Spinal cord (tissue), 10 donors: ENCODE data around the gene HNRNPA0. TPM values are rescaled to one million over a fixed set of nuclear protein-coding genes. Genes with fewer than 3 reads are reported as not detected.

ENCODE experiments used
- DNase-seq, 6 donors: peaks; one replicate each; pipeline versions ENCODE4 v3.0.0 to v3.0.0-alpha.2; 2013 to 2015; ENCODE audit warnings: low spot score in 6 of 6, low read depth in 4 of 6
- H3K27ac ChIP-seq: one replicate; pipeline ENCODE4 v1.5.1; 2013; ENCODE audit warnings: low read depth, low read length, control low read depth
- H3K27me3 ChIP-seq: one replicate; pipeline ENCODE4 v1.6.1; 2013; ENCODE audit warnings: low read length; ENCODE audit not compliant: control insufficient read depth, insufficient read depth
- H3K36me3 ChIP-seq: one replicate; pipeline ENCODE4 v1.6.1; 2013; ENCODE audit warnings: low read length; ENCODE audit not compliant: control insufficient read depth, insufficient read depth
- H3K4me1 ChIP-seq: one replicate; pipeline ENCODE4 v1.6.1; 2013; ENCODE audit warnings: low read length; ENCODE audit not compliant: control insufficient read depth, insufficient read depth
- H3K4me3 ChIP-seq: one replicate; pipeline ENCODE4 v1.5.1; 2013; ENCODE audit warnings: low read depth, low read length, control low read depth
- H3K9me3 ChIP-seq: one replicate; pipeline ENCODE4 v1.6.1; 2013; ENCODE audit warnings: low read length; ENCODE audit not compliant: control insufficient read depth, insufficient read depth
- WGBS: methylation state at CpG from one replicate; pipeline ENCODE4 v1.1.5; 2013; ENCODE audit warnings: missing lambda C conversion rate; ENCODE audit not compliant: insufficient coverage; 5-methylcytosine and 5-hydroxymethylcytosine counted together
- polyA plus RNA-seq, 2 donors: library from polyadenylated mRNA; unstranded; fragments of 120-200 nt; gene quantifications; one replicate each; pipeline ENCODE4 v1.2.1, GENCODE V29; 2013; ENCODE audit not compliant: insufficient read length in 2 of 2
- total RNA-seq, 2 donors: library from RNA; depleted of rRNA in 1 of 2; stranded (reverse); fragments of 120-200 nt in 1 of 2; fragments of >200 nt in 1 of 2; gene quantifications; one replicate each; pipeline versions ENCODE4 v1.2.3 to v1.2.4, GENCODE V29; 2013 to 2014
- donor health status: healthy.

HNRNPA0 gene
- total and polyA plus RNA-seq, 4 donors, result 15.0 to 69.4 (median 43.5) TPM

GRCh38 chr5:137696481-137696880, 57.7 kb downstream of the HNRNPA0 start:
- no peak for DNase-seq
- Histone ChIP-seq H3K27me3 (no peaks in the 10 kb centered on the region), H3K4me3 (no peak overlapping the region), H3K9me3 (no peaks in the 10 kb centered on the region), H3K36me3 (peaks cover 18% of the 10 kb centered on the region), H3K27ac (no peak overlapping the region), H3K4me1 (peaks cover 6% of the 10 kb centered on the region)
- no CpG with 5 or more reads among the region's 1 CpG for WGBS

GRCh38 chr5:137695651-137696428, 58.3 kb downstream of the HNRNPA0 start:
- H3K4me3 ChIP-seq, result no peak overlapping the region
- DNase-seq, result no peak
- H3K27ac ChIP-seq, result no peak overlapping the region
- WGBS, result 92% methylated on average over 3 of the region's 4 CpGs
- H3K4me1 ChIP-seq, result peaks cover 6% of the 10 kb centered on the region
- no peaks in the 10 kb centered on the region for H3K27me3 ChIP-seq
- H3K9me3 ChIP-seq, result no peaks in the 10 kb centered on the region
- H3K36me3 ChIP-seq, result peaks cover 18% of the 10 kb centered on the region

Other genes starting within 250 kb of the HNRNPA0 start
- gene KLHL3, start 18.3 kb downstream of the HNRNPA0 start, total RNA-seq, result 10 to 100 TPM; 10.6 to 12.5 TPM
- gene KLHL3, start 18.3 kb downstream of the HNRNPA0 start, polyA plus RNA-seq, result 10 to 100 TPM in 1 of 2 donors, 1 to 10 TPM in 1; 8.9 to 12.6 TPM
- 1 to 10 TPM; 3.0 to 8.3 TPM for gene MYOT, start 113.5 kb upstream of the HNRNPA0 start, total RNA-seq
- gene MYOT, start 113.5 kb upstream of the HNRNPA0 start, polyA plus RNA-seq, result 1 to 10 TPM; 5.0 to 6.9 TPM
- not detected for gene PKD2L2, start 135.1 kb upstream of the HNRNPA0 start, total RNA-seq
- under 1 TPM; 0.21 to 0.63 TPM for gene PKD2L2, start 135.1 kb upstream of the HNRNPA0 start, polyA plus RNA-seq